DMS 273 (cell line): Measurements from ENCODE around the gene COL25A1.

Experiments used
- DNase-seq: peaks from one replicate; lab custom pipeline; 2025; ENCODE audit not compliant: unreplicated experiment; lab: John Stamatoyannopoulos, UW

COL25A1 gene

DNA sequence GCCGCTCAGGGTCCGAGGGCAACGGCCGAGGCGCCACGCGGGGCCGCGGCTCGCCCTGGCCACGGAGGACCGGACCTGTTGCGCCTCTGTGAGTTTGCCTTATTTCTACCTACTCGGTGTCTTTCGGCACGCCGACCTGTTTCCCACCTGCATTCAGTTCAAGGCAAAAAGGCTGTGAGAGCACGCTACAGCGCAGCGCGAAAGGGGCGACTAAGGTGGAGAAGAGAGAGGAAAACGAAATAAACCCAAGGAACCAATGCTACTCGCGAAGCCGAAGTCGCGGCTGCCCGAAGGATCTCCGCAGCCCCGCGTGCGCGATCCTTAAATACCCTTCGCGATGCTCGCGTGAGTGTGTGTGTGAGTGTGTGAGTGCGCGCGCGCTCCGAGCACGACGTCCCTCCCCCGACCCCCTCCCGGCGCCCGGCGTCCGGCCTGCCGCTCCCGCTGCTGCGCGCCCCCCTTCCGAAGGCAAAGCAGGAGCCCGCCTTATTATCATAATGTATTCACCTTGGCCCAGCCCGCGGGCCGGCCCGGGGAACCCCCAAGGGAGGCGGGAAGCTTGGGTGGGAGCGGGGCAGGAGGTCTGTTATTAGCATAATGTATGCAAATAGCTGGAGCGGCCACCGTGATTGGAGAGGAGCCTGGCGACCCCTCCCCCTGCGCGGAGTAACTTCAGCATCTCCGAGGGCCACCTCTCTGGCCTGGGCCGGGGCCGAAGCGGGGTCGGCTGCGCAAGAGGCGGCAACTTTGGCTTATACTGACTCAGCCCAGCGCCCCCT is at the start of gene COL25A1:
TSS of gene COL25A1 (minus strand) at position 298 of the 779 bp plus-strand sequence.
- peak; percentile 55 for DNase-seq

DNA sequence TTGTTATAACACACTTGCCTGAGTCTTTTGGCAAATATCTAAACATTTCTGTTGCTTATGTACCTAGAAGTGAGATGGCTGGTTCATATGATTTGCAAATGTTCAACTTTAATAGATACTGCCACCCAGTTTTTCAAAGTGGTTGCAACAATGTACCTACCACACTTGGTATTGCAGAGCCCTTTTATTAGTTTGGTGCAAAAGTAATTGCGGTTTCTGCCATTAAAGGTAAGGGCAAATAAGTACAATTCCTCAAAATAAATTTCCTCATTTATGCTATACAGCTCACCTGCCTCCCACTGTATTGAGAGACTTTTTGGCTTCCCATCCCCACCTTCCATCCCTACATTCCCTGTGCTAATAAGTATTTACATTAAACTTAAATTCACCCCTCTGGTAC is 47.7 kb upstream of the COL25A1 start:
- DNase-seq, result no peak

DNA sequence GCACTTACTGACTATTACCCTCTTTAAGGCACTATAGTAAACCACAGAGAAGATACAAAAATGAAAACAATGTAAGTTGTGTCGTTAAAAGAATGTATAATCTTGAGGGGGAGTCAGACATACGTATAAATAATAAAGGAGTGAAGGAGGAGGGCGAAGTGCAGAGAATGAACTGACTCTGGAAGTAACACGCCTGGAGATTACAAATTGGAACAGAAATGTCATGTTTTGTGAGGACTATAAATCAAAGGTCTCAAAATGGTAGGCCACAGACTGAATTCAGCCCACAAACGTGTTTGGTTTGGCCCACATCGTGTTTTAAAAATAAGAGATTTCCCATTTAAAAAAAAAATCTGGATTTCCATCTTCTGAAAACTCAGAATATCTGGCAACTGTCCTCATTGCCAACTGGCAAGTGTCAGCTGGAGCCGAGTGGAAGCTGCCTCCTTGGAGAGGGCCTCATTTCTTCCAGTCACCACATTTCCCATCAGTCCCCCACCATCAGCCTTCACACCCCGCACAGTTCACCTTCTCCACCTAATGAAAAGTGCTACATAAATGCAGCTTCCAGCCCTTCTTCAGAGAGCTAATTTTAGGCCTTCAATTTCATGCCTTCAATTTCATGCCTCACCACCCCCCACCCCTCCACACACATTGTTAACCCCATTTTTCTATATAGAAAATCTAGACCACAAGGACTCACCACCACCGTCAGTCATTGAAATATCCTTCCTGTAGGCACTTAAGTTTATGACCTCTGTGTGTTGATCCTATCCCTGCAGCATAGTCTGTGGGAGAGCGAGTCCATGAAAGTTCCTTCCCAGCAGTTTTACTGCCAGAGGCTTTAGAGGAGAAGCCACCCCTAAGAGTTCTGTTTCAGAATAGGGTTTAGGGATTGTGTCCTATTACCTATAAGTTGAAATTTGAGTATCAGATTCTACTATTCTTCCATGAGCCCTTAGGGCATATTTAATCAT is 32.0 kb upstream of the COL25A1 start:
- no peak for DNase-seq

DNA sequence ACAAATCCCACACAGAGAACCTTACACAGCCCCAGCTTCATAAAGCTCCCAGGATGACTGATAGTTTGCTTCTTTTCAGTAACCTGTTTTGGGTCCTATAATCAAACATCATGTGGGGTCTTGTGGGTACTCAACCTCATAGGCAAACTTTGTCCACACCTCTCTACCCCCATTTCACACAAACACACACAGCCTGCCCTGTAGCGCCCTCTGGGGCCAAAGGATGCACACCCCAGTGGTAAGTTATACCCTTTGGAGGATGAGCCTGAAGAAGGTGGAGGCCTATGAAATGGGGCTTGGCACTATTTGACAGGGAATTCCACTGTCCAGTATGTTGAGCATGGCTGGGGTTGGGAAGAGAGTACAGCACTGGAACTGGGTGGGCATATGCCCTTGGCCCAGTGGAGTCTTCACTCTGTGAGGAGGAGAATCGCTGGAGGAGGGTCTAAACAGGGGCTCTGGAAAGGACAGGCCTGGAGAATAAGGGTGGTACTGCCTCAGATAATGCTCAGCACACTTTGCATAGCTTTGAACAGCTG is 30.5 kb upstream of the COL25A1 start:
- peak; percentile 26 for DNase-seq

DNA sequence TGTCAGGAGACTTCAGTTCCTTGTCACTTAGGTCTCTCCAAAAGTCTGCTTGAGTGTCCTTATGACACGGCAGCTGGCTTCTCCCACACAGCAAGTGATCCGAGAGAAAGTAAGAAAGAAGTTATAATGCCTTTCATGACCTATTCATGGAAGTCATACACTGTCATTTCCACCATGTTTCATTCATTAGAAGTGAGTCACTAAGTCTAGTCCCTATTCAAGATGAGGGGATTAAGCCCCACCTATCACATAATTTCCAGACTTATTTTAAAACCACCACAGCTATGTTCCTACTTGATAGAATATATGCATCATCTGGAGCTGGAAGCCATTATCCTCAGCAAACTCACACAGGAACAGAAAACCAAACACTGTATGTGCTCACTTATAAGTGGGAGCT is 25.2 kb upstream of the COL25A1 start:
- DNase-seq, result no peak

DNA sequence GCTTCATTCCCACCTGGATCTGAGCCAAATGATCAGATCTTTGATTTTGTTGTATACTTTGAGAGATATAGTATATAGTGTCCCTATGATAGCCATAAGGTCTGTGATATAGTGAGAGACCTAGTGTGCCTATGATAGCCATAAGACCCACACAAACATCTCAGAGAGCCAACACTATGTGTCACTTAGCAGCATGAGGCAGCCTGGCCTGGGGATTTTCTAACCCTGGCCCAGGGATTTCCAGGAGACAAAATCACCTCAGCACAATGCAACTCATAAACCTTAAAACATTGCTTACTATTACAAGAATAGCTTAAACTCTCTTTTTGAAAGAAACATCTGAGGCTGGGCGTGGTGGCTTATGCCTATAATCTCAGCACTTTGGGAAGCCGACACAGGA is 23.2 kb upstream of the COL25A1 start:
- DNase-seq, result no peak

DNA sequence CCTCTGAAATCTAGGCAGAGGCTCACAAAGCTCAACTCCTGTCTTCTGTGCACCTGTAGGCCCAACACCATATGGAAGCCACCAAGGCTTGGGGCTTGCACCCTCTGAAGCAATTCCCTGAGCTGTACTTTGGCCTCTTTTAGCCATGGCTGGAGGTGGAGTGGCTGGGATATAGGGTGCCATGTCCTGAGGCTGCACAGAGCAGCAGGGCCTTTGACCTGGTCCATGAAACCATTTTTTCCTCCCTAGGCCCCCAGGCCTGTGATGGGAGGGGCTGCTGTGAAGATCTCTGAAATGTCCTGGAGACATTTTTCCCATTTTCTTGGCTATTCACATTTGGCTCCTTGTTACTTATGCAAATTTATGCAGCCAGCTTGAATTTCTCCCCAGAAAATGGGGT is 20.9 kb upstream of the COL25A1 start:
- DNase-seq, result no peak

DNA sequence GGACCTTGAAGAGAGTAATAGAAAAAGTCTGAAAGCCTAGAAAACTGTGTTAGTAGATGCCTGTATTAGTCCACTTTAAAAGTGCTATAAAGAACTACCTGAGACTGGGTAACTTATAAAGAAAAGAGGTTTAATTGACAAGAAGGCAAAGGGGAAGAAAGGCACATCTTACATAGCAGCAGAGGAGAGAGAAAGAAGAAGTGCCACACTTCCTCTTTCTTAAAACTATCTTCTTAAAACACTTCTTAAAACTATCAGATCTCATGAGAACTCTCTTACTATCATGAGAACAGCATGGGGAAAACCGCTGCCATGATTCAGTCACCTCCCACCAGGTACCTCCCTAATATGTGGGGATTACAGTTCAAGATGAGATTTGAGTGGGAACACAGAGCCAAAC is 18.8 kb upstream of the COL25A1 start:
- DNase-seq, result no peak

DNA sequence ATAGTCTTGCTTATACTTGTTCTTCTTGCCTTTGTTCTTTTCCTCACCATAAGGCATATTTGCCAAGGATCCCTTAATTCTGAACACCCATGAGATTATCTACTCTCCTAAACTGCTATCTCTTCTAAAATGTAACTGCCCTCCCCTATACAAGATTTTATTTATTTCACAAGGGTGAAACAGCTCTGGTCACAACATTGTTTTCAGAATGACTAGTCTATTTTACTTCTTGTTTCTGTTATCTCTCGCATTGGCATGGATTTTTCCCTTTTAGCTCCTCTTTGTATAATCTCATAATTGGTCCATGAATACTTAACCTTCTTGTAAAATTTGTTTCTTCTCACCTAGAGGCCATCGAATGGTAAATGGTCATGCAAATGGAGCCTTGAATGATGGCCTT is 17.2 kb upstream of the COL25A1 start:
- no peak for DNase-seq

DNA sequence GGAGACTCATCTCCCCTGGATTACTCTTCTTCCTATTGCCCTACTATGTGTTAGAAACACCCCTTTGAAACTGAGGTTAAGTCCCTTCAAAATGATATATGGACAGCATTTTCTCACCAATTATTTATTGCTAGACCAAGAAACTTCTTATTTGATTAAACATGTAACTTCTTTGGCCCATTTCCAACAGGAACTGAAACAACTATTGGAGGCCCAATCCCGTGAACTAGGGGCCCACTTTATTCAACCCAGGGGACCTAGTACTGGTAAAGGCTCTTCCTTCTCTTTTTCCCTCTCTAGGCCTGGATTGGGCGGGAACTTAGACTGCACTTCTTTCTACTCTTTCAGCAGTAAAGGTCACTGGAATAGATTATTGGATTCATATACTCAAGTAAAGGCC is 16.7 kb upstream of the COL25A1 start:
- no peak for DNase-seq

DNA sequence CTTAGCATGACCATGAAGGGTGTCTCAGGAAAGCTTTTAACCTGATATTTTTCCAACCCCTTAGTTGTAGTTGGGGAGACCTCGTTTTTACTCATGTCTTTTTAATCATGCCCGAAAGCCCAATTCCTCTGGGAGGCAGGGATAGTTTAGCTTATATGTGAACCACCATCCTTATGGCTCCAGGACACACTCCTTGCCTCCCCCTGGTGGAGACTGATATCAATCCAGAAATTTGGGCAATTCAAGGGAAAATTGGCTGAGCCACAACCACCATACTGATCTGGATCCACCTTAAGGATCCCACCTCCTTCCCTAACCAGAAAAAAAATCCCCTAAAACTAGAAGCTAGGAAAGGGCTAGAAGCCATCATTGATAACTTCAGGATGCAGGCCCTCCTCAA is 13.4 kb upstream of the COL25A1 start:
- DNase-seq, result peak; percentile 0

DNA sequence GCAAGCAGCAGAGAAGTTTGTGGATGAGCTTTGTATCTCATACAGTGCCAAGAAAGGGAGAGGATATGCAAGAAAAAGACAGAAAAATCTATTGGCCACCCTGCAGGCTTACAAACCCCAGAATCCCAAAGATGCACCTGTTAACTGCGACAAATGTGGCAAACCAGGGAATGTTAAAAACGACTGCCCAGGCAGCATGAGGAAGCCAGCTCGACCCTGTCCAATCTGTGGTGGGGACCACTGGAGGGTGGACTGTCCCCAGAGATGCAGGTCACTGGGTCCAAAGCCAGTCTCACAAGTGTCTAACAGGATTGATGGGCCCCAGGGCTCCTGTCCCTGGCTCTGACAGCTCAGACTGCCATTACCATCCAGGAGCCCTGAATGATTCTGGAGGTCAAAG is 12.9 kb upstream of the COL25A1 start:
- no peak for DNase-seq

DNA sequence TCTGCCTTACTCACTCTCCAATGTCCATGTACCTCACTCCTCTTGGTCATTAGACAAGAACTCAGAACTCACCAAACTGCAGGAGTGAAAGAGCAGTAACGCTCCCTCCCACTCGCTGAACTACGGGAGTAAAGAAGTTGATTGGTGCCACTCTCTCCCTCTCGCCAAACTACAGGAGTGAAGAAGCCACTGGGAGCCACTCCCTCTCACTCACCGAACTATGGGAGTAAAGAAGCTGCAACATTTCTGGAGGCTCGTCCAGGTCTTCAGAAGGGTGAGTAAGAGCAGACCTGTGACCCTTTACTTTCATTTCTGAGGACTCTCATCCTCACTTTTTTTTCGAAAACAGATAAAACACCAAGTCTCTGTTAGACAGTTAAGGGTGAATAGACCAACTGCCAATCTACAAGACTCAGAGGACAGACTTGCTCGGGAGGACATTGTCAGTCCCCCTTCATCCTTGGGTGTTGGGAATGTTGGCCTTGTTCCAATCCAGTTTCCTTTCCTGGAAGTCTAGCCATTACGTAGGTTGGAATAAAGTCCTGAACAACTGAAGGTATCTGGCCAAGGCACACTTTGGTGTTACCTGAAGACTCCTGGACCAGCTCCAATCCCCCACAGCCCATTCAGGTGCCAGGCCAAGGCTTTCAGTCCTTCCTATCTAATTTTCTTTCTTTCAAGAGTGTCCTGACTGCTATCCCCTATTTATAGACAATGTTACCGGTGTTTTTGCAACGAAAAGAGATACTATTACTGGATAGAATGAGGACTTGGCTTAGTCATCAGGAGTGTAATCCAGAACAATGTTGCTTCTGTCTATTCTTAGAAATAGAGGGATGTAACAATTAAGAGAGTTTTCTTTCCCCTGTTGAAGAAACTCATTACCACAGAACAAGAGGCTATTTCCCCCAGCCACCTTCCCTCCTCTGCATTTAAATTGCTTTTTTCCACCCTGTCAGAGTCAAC is 11.0 kb upstream of the COL25A1 start:
- no peak for DNase-seq

DNA sequence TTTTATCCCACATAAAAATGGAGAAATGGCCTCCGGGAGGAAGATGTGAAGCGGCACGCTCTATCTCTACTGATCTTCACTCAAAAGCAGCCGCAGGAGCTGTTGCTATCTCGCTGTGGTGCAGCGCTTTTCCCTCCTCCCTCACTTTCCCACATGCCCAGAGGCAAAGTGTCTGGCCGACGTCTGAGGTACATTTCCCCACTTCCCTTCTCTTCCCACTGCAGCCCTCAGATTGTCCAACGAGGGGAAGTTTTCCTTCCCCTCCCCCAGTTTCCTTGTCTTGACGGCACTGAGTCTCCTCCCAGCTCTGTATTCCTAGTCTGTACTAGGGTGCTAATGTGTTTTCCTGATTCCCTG is 660 bp upstream of the COL25A1 start:
- DNase-seq, result peak; percentile 41

DNA sequence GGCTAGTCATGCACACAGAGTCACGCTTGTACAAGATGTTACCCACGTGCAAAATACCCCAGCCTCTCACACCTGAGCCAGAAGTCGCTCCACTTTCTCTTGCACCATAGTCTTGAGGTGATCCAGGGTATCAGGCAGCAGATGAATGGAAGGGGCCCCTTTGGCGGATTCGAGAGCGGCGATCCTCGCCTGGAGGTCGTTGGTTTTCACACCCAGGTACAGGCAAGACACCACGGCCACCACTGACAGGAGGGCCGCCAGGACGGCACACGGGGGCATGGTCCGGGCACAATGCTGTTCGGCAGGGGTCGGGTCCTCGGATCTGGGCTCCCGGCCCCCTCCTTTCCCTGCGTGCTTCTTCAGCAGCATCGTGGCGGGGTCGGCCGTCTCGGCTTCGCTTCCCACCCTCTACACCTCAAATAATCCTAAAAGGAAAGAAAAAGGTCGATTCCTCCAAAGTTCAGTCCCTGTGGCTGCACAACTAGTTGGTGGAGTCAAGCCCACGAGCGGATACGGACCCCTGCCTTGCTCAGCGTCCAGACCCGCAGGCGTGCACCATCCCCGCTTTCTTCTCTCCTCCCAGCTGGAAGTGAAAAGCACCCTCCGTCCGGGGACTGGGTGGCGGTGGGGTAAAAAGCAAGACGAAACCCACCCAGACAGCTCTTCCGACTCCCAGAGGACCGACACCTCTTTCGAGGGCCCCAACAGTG is 652 bp downstream of the COL25A1 start:
- DNase-seq, result peak; percentile 11

DNA sequence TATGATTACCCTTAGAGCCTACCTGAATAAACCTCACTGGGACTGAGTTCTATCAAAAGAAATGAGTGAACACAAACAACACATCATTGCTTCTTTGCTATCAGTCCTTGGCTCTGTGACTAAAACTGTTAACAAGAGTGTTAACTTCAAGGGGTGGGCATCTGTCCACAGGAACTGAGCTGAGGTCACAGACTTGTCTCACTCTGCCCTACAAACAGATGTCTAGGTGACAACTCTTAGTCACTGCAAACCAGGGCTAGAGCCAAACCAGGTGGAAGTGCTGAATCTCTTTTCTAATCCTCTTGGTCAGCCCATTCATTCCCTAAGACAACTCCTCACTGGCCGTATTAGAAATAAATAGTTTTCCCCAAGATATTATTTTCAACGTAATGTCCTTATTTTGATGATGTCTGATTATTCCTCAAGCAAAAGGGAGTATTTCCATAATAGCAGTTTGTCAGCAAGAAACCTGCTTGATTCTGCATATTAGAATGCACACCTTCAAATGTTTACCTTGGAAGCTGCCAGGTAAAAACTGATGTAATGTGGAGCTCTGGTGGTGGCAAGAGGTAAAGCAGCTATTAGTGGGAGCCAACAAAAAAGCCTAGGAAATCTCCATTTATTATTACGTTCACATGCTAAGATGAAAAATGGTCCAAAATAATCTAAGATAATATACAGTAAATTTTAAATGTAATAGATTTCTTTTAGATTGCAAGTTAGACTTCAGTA is 4.0 kb downstream of the COL25A1 start:
- DNase-seq, result peak; percentile 10

DNA sequence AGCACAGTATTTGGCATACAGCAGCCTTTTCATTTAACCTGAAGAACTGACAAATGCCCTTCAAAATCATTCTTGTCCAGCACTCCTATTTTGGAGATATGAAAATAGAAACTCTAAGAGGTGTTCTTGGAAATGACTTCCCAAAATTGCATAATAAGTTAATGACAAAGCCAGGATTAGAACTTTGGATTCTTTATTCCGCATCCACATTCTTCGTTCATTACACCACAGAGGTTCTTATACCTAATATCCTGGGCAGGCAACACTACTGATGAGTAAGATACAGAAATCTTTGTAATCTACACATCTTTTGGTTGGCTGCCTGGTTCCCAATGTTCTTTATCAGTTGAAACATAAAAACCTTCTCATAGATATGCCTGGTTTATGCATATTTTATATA is 5.9 kb downstream of the COL25A1 start:
- no peak for DNase-seq

DNA sequence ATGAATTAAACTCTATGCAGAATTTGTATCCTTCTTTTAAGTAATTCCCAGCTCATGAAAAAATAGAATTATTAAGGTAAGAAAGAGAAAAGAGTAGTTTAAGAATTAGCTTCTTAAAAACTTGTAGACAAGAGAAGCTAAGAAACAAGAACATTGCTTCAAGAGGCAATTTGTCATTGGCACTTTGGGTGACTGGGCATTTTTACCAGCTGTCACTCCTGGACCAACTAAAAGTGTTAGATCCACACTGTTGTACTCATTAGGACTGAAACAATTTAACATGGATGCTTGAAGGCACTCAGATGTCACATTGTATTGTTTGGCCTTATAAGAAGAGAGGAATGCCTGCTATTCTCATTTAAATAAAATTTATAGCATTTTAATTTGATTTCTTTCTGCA is 7.4 kb downstream of the COL25A1 start:
- DNase-seq, result no peak

DNA sequence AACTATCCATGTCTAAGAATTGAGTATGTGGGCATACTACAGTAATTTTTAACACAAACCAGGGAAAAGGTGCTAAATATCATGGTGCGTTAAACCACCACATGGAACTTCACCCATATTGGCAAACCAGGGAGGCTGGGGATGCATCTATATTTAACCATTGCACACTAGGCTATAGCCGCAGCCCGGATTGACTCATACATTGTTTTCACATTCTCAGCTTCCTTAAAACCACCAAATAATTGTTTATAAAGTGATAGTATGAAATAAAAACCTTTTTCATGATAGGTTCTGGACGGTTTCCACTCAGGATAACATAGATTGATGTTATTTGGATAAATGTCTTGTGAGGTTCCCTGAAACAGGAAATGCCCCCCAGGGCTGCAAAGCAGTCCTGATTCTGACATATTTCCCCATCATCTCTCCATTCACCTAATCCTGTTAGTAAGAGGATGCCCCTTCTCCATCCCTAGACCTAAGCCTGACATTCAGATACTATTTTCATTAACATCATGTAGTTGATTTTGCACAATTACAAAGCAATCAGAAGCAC is 7.9 kb downstream of the COL25A1 start:
- no peak for DNase-seq
